A549 treated with AZD2906 at 1 μM for 4 hours (cell line): ENCODE measurements around the gene THUMPD3. TPM values are rescaled to one million over a fixed set of nuclear protein-coding genes. Genes with fewer than 3 reads are reported as not detected.

Experiments
- total RNA-seq: library from RNA; stranded (reverse); fragments of 200-300 nt; extraction: Qiagen RNA extraction; gene quantifications from 5 replicates; pipeline ENCODE4 v1.2.3, GENCODE V29; 2022

Gene THUMPD3, protein sequence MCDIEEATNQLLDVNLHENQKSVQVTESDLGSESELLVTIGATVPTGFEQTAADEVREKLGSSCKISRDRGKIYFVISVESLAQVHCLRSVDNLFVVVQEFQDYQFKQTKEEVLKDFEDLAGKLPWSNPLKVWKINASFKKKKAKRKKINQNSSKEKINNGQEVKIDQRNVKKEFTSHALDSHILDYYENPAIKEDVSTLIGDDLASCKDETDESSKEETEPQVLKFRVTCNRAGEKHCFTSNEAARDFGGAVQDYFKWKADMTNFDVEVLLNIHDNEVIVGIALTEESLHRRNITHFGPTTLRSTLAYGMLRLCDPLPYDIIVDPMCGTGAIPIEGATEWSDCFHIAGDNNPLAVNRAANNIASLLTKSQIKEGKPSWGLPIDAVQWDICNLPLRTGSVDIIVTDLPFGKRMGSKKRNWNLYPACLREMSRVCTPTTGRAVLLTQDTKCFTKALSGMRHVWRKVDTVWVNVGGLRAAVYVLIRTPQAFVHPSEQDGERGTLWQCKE
- 50.0 to 56.6 TPM (median 51.0 TPM) in 5 replicates for total RNA-seq

DNA sequence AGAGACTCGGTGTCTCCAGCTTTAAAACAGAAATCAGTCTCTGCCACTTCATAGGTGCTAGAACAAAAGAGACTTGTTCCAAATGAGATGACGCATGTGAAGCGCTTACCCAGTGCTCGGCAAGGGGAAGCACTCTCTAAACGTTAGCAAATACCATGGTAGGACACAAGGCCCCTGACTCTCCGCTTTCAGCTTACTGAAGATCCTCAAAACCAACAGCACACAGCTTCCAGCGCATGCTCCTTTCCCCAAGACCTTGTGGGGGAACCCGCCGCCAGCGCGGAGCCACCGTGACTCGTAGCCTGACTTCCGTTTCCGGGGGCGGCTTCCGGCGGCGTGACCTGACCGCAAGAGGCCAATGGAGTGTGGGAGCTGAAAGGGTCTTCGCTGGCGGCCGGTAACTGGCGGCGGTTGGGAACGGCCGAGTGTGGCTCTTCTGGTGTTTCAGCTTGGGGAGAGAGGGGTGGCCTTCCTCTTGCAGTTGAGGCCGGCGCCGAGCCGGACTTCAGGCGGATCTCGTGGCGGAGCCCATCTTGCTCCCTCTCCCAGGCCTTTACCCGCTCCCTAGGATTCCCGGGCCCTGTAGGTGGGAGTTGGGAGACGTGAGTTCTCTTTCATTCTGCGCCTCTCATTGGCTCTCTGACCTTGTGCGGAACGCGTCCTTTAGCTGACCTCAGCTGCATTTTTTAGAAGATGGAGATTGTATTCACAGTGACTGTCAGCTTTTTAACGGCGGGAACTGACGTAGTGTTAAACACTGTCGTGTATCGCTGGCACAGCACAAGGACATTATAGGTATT lies at the start of gene THUMPD3:
TSS of gene THUMPD3 (plus strand) at position 324 of the 800 bp plus-strand sequence. CDS start 2,015 bp downstream, outside the sequence.

GRCh38 chr3:9397332-9397905 lies 34.6 kb downstream of the THUMPD3 start, which contains the start of gene SETD5:
Gene SETD5 (plus strand): TSS chr3:9397615. CDS start chr3:9428939, 31,324 bp downstream.

Other genes with a start within 250 kb of the THUMPD3 start
- gene SRGAP3, start 113.4 kb upstream of the THUMPD3 start, total RNA-seq = 0.65 to 1.4 TPM (median 0.92 TPM) in 5 replicates
- 40.2 to 50.8 TPM (median 42.2 TPM) in 5 replicates for gene SETD5, start 34.6 kb downstream of the THUMPD3 start, total RNA-seq
- gene LHFPL4, start 190.8 kb downstream of the THUMPD3 start, total RNA-seq = 0.07 to 0.15 TPM (median 0.10 TPM) in 5 replicates